GM23248 (cell line): ENCODE measurements around the gene CHCHD4. TPM values are rescaled to one million over a fixed set of nuclear protein-coding genes. Genes with fewer than 3 reads are reported as not detected.
A peak's percentile ranks its signal among the peaks of the same experiment; 100 is the strongest.
"Not testable (repeated sequence)": the region's sequence is repeated elsewhere in the genome, so short reads cannot be mapped to it uniquely, and the experiment has no call there.

ENCODE experiments used
- DNase-seq: peaks from one replicate; pipeline ENCODE4 v3.0.0-alpha.2; 2015
- H2AFZ ChIP-seq: fragments of 200-600 bp; sonication (generic); 2 replicates; pipeline ENCODE4 v1.6.1; 2016; ENCODE audit warnings: antibody characterized with exemption
- H3F3A ChIP-seq: fragments of 200-600 bp; sonication (generic); 2 replicates; pipeline ENCODE4 v1.6.1; 2016; ENCODE audit warnings: mild to moderate bottlenecking, antibody characterized with exemption, mixed run types; ENCODE audit not compliant: insufficient read depth
- H3K27ac ChIP-seq: fragments of 200-600 bp; sonication (generic); 2 replicates; pipeline ENCODE4 v1.5.1; 2016; ENCODE audit warnings: mild to moderate bottlenecking
- H3K27me3 ChIP-seq: fragments of 200-600 bp; sonication (generic); replicated peaks from 2 replicates; pipeline ENCODE4 v1.6.1; 2016; ENCODE audit warnings: mild to moderate bottlenecking; ENCODE audit not compliant: insufficient read depth
- H3K36me3 ChIP-seq: fragments of 200-600 bp; sonication (generic); 2 replicates; pipeline ENCODE4 v1.6.1; 2016; ENCODE audit warnings: low read depth, mild to moderate bottlenecking
- H3K4me1 ChIP-seq: fragments of 200-600 bp; sonication (generic); 2 replicates; pipeline ENCODE4 v1.6.1; 2016; ENCODE audit warnings: mild to moderate bottlenecking; ENCODE audit not compliant: insufficient read depth
- H3K4me2 ChIP-seq: fragments of 200-600 bp; sonication (generic); one replicate; pipeline ENCODE4 v1.6.1; 2016; ENCODE audit warnings: mild to moderate bottlenecking; ENCODE audit not compliant: unreplicated experiment
- H3K4me3 ChIP-seq: fragments of 200-600 bp; sonication (generic); 2 replicates; pipeline ENCODE4 v1.5.1; 2016; ENCODE audit warnings: mild to moderate bottlenecking
- H3K79me2 ChIP-seq: fragments of 200-600 bp; sonication (generic); 2 replicates; pipeline ENCODE4 v1.6.1; 2016; ENCODE audit warnings: mild to moderate bottlenecking; ENCODE audit not compliant: insufficient read depth
- H3K9ac ChIP-seq: fragments of 200-600 bp; sonication (generic); 2 replicates; pipeline ENCODE4 v1.6.1; 2016; ENCODE audit warnings: mild to moderate bottlenecking
- H3K9me2 ChIP-seq: fragments of 200-600 bp; sonication (generic); 2 replicates; pipeline ENCODE4 v1.6.1; 2016; ENCODE audit warnings: mixed run types, mild to moderate bottlenecking, moderate library complexity; ENCODE audit not compliant: insufficient read depth
- H3K9me3 ChIP-seq: fragments of 200-600 bp; sonication (generic); one replicate; pipeline ENCODE4 v1.6.1; 2017; ENCODE audit warnings: low read depth
- H4K20me1 ChIP-seq: fragments of 200-600 bp; sonication (generic); 2 replicates; pipeline ENCODE4 v1.6.0; 2016; ENCODE audit not compliant: insufficient read depth
- EZH2 ChIP-seq: fragments of 200-600 bp; sonication (generic); IDR thresholded peaks from 2 replicates; pipeline ENCODE4 v1.6.1; 2018; ENCODE audit warnings: antibody characterized with exemption, mild to moderate bottlenecking; ENCODE audit not compliant: insufficient read depth, poor library complexity, severe bottlenecking
- EZH2phosphoT487 ChIP-seq: fragments of 200-600 bp; sonication (generic); IDR thresholded peaks from 2 replicates; pipeline ENCODE4 v1.6.1; 2018; ENCODE audit warnings: antibody characterized with exemption, moderate library complexity, mild to moderate bottlenecking, low read depth; ENCODE audit not compliant: insufficient read depth
- WGBS, 2 experiments: methylation state at CpG; one replicate each; pipeline ENCODE4 v1.1.6; 2015 to 2017; ENCODE audit warnings: low lambda C conversion rate in 2 of 2, low coverage in 1 of 2; ENCODE audit errors: missing lambda C conversion rate in 2 of 2; 5-methylcytosine and 5-hydroxymethylcytosine counted together
- in situ Hi-C: fragments of 300-500 bp; cut with MboI; formaldehyde crosslinking; loops from 2 replicates; pipeline ENCODE4 v1.15.0; 2020
- polyA plus RNA-seq: library from polyadenylated mRNA; unstranded; fragments of >200 nt; fragmentation: Nextera tagmentation; extraction: Ambion mirVana; gene quantifications from 2 replicates; pipeline ENCODE4 v1.2.1, GENCODE V29; 2016
- total RNA-seq: library from RNA; depleted of rRNA; stranded (reverse); fragments of >200 nt; shearing (Covaris generic); gene quantifications from 2 replicates; pipeline ENCODE4 v1.2.3, GENCODE V29; 2014; rRNA removed

CHCHD4 gene
- total and polyA plus RNA-seq, 2 experiments from 2014 or later = 12.3 to 15.1 TPM

DNA sequence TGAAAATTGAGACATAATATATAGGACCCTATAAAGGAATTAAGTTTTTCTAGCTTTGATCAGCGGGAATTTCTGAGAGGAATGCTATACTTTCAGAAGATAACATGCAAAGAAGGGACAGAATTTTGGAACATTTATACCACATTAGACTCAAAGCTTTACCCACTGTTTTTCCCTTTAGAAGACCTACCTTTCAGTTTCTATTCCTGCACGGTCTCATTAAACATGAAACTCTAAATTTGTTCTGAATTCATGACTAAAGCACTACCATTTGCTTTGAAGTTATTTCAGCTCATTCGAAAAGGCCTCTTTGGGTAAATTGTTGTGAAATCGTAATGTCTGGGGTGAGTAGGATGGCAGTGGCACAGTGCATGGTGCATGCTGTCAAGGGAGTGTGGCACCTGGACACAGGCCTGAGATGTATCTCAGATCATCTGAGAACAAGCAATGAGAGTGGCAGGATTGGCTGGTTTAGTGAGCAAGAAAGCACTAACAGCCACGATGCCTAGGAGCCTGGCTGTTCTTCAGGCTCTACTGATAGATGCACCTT lies 42.5 kb downstream of the CHCHD4 start:
- H2AFZ ChIP-seq = no peak overlapping the region
- TF ChIP-seq EZH2 (no peak), EZH2phosphoT487 (no peak)
- H3K79me2 ChIP-seq = no peaks in the 10 kb centered on the region
- WGBS, 2 experiments = 48 to 61% methylated on average over 5 of the region's 5 CpGs
- H3K36me3 ChIP-seq = no peaks in the 10 kb centered on the region
- H3F3A ChIP-seq = no peaks in the 10 kb centered on the region
- no peaks in the 10 kb centered on the region for H3K4me1 ChIP-seq
- no peaks in the 10 kb centered on the region for H3K27me3 ChIP-seq
- H3K9me2 ChIP-seq = no peaks in the 10 kb centered on the region
- in situ Hi-C loops = no loop called here
- no peaks in the 10 kb centered on the region for H4K20me1 ChIP-seq
- no peak overlapping the region for H3K4me2 ChIP-seq
- no peak overlapping the region for H3K27ac ChIP-seq
- no peak for DNase-seq
- H3K9ac ChIP-seq = no peak overlapping the region
- H3K9me3 ChIP-seq = no peaks in the 10 kb centered on the region
- H3K4me3 ChIP-seq = no peak overlapping the region

DNA sequence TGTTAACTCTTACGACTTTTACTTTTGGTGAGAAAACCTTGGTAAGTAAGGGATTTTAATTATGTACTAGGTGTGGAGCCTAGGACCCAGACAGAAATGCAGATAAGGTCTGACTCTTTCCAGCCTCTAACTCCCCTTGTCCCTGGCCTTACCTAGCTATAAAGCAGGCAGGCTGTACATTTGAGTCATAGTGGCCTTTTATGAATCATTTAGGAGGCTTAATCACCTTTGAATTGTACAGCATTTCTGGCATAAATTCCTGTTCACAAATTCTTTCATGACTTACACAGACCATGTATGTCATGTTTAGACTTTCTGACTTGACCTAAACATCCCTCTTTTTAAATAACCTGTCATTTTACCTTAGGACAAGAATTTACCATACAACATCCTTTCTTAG lies 47.4 kb downstream of the CHCHD4 start:
- no peak for TF ChIP-seq EZH2phosphoT487
- no peak for TF ChIP-seq EZH2
- no peaks in the 10 kb centered on the region for H3K79me2 ChIP-seq
- no peaks in the 10 kb centered on the region for H3K4me1 ChIP-seq
- no peak overlapping the region for H3K27ac ChIP-seq
- in situ Hi-C loops = no loop called here
- H3K4me2 ChIP-seq = no peak overlapping the region
- no peaks in the 10 kb centered on the region for H3F3A ChIP-seq
- H3K9me3 ChIP-seq = no peaks in the 10 kb centered on the region
- H2AFZ ChIP-seq = no peak overlapping the region
- no peaks in the 10 kb centered on the region for H3K9me2 ChIP-seq
- 44 to 68% methylated on average over 1 of the region's 1 CpG for WGBS, 2 experiments
- no peaks in the 10 kb centered on the region for H3K36me3 ChIP-seq
- H3K27me3 ChIP-seq = no peaks in the 10 kb centered on the region
- H4K20me1 ChIP-seq = no peaks in the 10 kb centered on the region
- H3K9ac ChIP-seq = no peak overlapping the region
- peak; percentile 8 for DNase-seq
- no peak overlapping the region for H3K4me3 ChIP-seq

GRCh38 chr3:14075233-14075632 lies 49.4 kb downstream of the CHCHD4 start:
- H3K4me1 ChIP-seq, in situ Hi-C loops, H3K36me3 ChIP-seq, H3K9me2 ChIP-seq, H3F3A ChIP-seq, H3K27me3 ChIP-seq, H3K4me3 ChIP-seq, DNase-seq, H2AFZ ChIP-seq, H3K4me2 ChIP-seq, H3K9me3 ChIP-seq, H3K79me2 ChIP-seq, H3K9ac ChIP-seq, H3K27ac ChIP-seq, H4K20me1 ChIP-seq: not testable (repeated sequence)
- 32 to 33% methylated on average over 3 of the region's 3 CpGs for WGBS, 2 experiments

DNA sequence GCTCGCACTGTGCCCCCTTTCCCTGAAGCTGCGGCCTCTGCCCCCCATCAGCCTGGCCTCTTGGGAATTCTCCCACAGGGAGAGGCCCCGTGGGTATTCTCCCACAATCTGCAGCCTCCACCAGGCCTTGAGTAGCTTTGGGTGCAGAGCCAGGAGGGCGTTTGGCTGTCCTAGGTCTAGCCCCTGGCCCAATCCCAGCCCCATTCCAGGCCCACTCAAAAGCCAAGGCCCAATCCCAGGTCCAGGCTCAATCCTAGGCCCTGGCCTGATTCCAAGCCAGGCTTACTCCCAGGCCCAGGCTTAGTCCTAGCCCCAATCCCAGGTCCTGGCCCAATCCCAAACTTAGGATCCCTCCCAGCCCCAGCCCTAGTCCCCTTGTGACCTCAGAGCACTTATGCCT lies 59.8 kb downstream of the CHCHD4 start:
- 19 to 27% methylated on average over 4 of the region's 4 CpGs for WGBS, 2 experiments

GRCh38 chr3:14063152-14063551 lies 61.5 kb downstream of the CHCHD4 start:
- no peaks in the 10 kb centered on the region for H3K36me3 ChIP-seq
- WGBS, 2 experiments = 23 to 35% methylated on average over 2 of the region's 2 CpGs
- H3K27me3 ChIP-seq = no peaks in the 10 kb centered on the region
- no peak overlapping the region for H2AFZ ChIP-seq
- no peaks in the 10 kb centered on the region for H3F3A ChIP-seq
- DNase-seq = no peak
- no peak overlapping the region for H3K4me2 ChIP-seq
- no peaks in the 10 kb centered on the region for H3K4me1 ChIP-seq
- H3K4me3 ChIP-seq = no peak overlapping the region
- H3K9me3 ChIP-seq = no peaks in the 10 kb centered on the region
- no peak overlapping the region for H3K9ac ChIP-seq
- H3K79me2 ChIP-seq = no peaks in the 10 kb centered on the region
- in situ Hi-C loops = no loop called here
- no peaks in the 10 kb centered on the region for H4K20me1 ChIP-seq
- TF ChIP-seq EZH2 = no peak
- TF ChIP-seq EZH2phosphoT487 = no peak
- H3K27ac ChIP-seq = no peak overlapping the region
- H3K9me2 ChIP-seq = no peaks in the 10 kb centered on the region

More for the DNA sequence above, 59.8 kb downstream of the CHCHD4 start:
- H3K4me3 ChIP-seq = no peak overlapping the region
- H2AFZ ChIP-seq = no peak overlapping the region
- in situ Hi-C loops = no loop called here
- H3K4me1 ChIP-seq = no peaks in the 10 kb centered on the region
- no peaks in the 10 kb centered on the region for H4K20me1 ChIP-seq
- H3F3A ChIP-seq = no peaks in the 10 kb centered on the region
- no peak for DNase-seq
- no peak for TF ChIP-seq EZH2
- no peak for TF ChIP-seq EZH2phosphoT487
- no peak overlapping the region for H3K9ac ChIP-seq
- no peak overlapping the region for H3K27ac ChIP-seq
- no peaks in the 10 kb centered on the region for H3K79me2 ChIP-seq
- no peaks in the 10 kb centered on the region for H3K9me3 ChIP-seq
- no peaks in the 10 kb centered on the region for H3K9me2 ChIP-seq
- H3K27me3 ChIP-seq = no peaks in the 10 kb centered on the region
- H3K36me3 ChIP-seq = no peaks in the 10 kb centered on the region
- no peak overlapping the region for H3K4me2 ChIP-seq

Other genes with a start within 250 kb of the CHCHD4 start
- gene WNT7A, start 244.8 kb downstream of the CHCHD4 start, total RNA-seq = not detected in 2 replicates
- not detected in 2 replicates for gene WNT7A, start 244.8 kb downstream of the CHCHD4 start, polyA plus RNA-seq
- 166 and 203 TPM in 2 replicates for gene TMEM43, start 182 bp upstream of the CHCHD4 start, total RNA-seq
- 143 and 145 TPM in 2 replicates for gene TMEM43, start 182 bp upstream of the CHCHD4 start, polyA plus RNA-seq
- gene XPC, start 53.7 kb upstream of the CHCHD4 start, total RNA-seq = 62.1 and 76.4 TPM in 2 replicates
- gene XPC, start 53.7 kb upstream of the CHCHD4 start, polyA plus RNA-seq = 42.4 and 44.1 TPM in 2 replicates
- gene LSM3, start 53.9 kb upstream of the CHCHD4 start, total RNA-seq = 9.4 and 10.4 TPM in 2 replicates
- 32.3 and 32.4 TPM in 2 replicates for gene LSM3, start 53.9 kb upstream of the CHCHD4 start, polyA plus RNA-seq